Endodermal cell (in vitro differentiated cells): ENCODE data around the gene NCAM1. TPM values are rescaled to one million over a fixed set of nuclear protein-coding genes. Genes with fewer than 3 reads are reported as not detected.

Experiments used
- DNase-seq: peaks from one replicate; pipeline ENCODE4 v3.0.0-alpha.2; 2017
- H3K27ac ChIP-seq: 2 replicates; pipeline ENCODE4 v1.5.1; 2013; ENCODE audit warnings: mild to moderate bottlenecking, low read depth, low read length, moderate library complexity
- H3K27me3 ChIP-seq: 2 replicates; pipeline ENCODE4 v1.6.1; 2013; ENCODE audit warnings: mild to moderate bottlenecking, low read length, moderate library complexity; ENCODE audit not compliant: insufficient read depth, control insufficient read depth, poor library complexity, severe bottlenecking
- H3K36me3 ChIP-seq: 2 replicates; pipeline ENCODE4 v1.7.0; 2013; ENCODE audit warnings: mild to moderate bottlenecking, low read length, moderate library complexity; ENCODE audit not compliant: control insufficient read depth, insufficient read depth
- H3K4me1 ChIP-seq: one replicate; pipeline ENCODE4 v1.7.0; 2013; ENCODE audit warnings: low read length; ENCODE audit not compliant: control insufficient read depth, insufficient read depth
- H3K4me3 ChIP-seq: 2 replicates; pipeline ENCODE4 v1.5.1; 2013; ENCODE audit warnings: mild to moderate bottlenecking, low read length, moderate library complexity
- H3K9ac ChIP-seq: 2 replicates; pipeline ENCODE4 v1.6.1; 2013; ENCODE audit warnings: mild to moderate bottlenecking, low read length, moderate library complexity; ENCODE audit not compliant: poor library complexity, severe bottlenecking; ENCODE audit errors: extremely low read depth
- H3K9me3 ChIP-seq: 2 replicates; pipeline ENCODE4 v1.6.1; 2013; ENCODE audit warnings: mild to moderate bottlenecking, low read length, moderate library complexity; ENCODE audit not compliant: control insufficient read depth
- H3K27ac Mint-ChIP-seq: 2 replicates; pipeline ENCODE4 v1.8.0; 2020; ENCODE audit warnings: mixed read lengths
- H3K27me3 Mint-ChIP-seq: 2 replicates; pipeline ENCODE4 v1.8.0; 2021; ENCODE audit warnings: mild to moderate bottlenecking, mixed read lengths; ENCODE audit not compliant: insufficient read depth
- H3K36me3 Mint-ChIP-seq: 2 replicates; pipeline ENCODE4 v1.8.0; 2020; ENCODE audit warnings: low read depth, mixed read lengths
- H3K4me1 Mint-ChIP-seq: 2 replicates; pipeline ENCODE4 v1.8.0; 2020; ENCODE audit warnings: mixed read lengths
- H3K4me3 Mint-ChIP-seq: 2 replicates; pipeline ENCODE4 v1.8.0; 2020; ENCODE audit warnings: mild to moderate bottlenecking, moderate library complexity, mixed read lengths
- H3K9me3 Mint-ChIP-seq: 2 replicates; pipeline ENCODE4 v1.8.0; 2020; ENCODE audit warnings: mild to moderate bottlenecking, mixed read lengths
- CTCF ChIP-seq: fragments of 200-600 bp; sonication (generic); conservative IDR thresholded peaks from 2 replicates; pipeline ENCODE4 v1.5.0; 2021; ENCODE audit warnings: antibody characterized with exemption, mild to moderate bottlenecking
- WGBS, 2 experiments: methylation state at CpG; one replicate each; pipeline versions ENCODE4 v1.1.5 to v1.1.7; 2013; ENCODE audit warnings: missing lambda C conversion rate in 2 of 2, mixed read lengths in 1 of 2; ENCODE audit not compliant: insufficient coverage in 1 of 2, insufficient read length in 1 of 2; 5-methylcytosine and 5-hydroxymethylcytosine counted together
- total RNA-seq, 2 donors: library from RNA; stranded (reverse); fragmentation: NEBNext Ultra II Directional in 1 of 2; extraction: Animal tissue kit (Norgen Biotek cat#: 25700) in 1 of 2; gene quantifications; 2 replicates in 1 of 2; 3 replicates in 1 of 2; pipeline ENCODE4 v1.2.1, GENCODE V29; 2021

The NCAM1 gene
- total RNA-seq, 2 donors from 2014 or later = 1.6 to 2.9 TPM

GRCh38 chr11:113203141-113203753, 242.0 kb downstream of the NCAM1 start:
- Mint-ChIP-seq H3K27ac (no peak overlapping the region), H3K4me3 (no peak overlapping the region), H3K27me3 (peaks cover 5% of the 10 kb centered on the region), H3K9me3 (no peaks in the 10 kb centered on the region), H3K36me3 (no peaks in the 10 kb centered on the region), H3K4me1 (peaks cover 2% of the 10 kb centered on the region)
- WGBS, 2 experiments = 96 to 98% methylated on average over 13 to 17 of the region's 17 CpGs
- H3K27me3 ChIP-seq = no peaks in the 10 kb centered on the region
- TF ChIP-seq CTCF = no peak
- no peaks in the 10 kb centered on the region for H3K9me3 ChIP-seq
- DNase-seq = no peak
- H3K27ac ChIP-seq = no peak overlapping the region
- no peak overlapping the region for H3K9ac ChIP-seq
- H3K4me3 ChIP-seq = no peak overlapping the region
- no peaks in the 10 kb centered on the region for H3K36me3 ChIP-seq
- no peaks in the 10 kb centered on the region for H3K4me1 ChIP-seq

GRCh38 chr11:113204280-113204679, 243.1 kb downstream of the NCAM1 start:
- 94% methylated on average over 10 of the region's 10 CpGs; no CpG with 5 or more reads in 1 of the 2 experiments for WGBS, 2 experiments
- no peaks in the 10 kb centered on the region for H3K36me3 ChIP-seq
- no peak overlapping the region for H3K4me3 Mint-ChIP-seq
- no peak for TF ChIP-seq CTCF
- no peaks in the 10 kb centered on the region for H3K36me3 Mint-ChIP-seq
- no peaks in the 10 kb centered on the region for H3K4me1 Mint-ChIP-seq
- no peak overlapping the region for H3K27ac Mint-ChIP-seq
- no peaks in the 10 kb centered on the region for H3K9me3 ChIP-seq
- no peak overlapping the region for H3K27ac ChIP-seq
- no peak overlapping the region for H3K9ac ChIP-seq
- H3K27me3 ChIP-seq = no peaks in the 10 kb centered on the region
- H3K9me3 Mint-ChIP-seq = no peaks in the 10 kb centered on the region
- peaks cover 5% of the 10 kb centered on the region for H3K27me3 Mint-ChIP-seq
- no peak overlapping the region for H3K4me3 ChIP-seq
- DNase-seq = no peak
- no peaks in the 10 kb centered on the region for H3K4me1 ChIP-seq

GRCh38 chr11:113213549-113213948, 252.3 kb downstream of the NCAM1 start:
- H3K4me1 ChIP-seq = no peaks in the 10 kb centered on the region
- no peak for DNase-seq
- Mint-ChIP-seq H3K4me3 (no peak overlapping the region), H3K9me3 (peaks cover 8% of the 10 kb centered on the region), H3K36me3 (no peaks in the 10 kb centered on the region), H3K4me1 (no peaks in the 10 kb centered on the region), H3K27ac (no peak overlapping the region), H3K27me3 (peaks cover 8% of the 10 kb centered on the region)
- no peak overlapping the region for H3K27ac ChIP-seq
- no peak for TF ChIP-seq CTCF
- H3K4me3 ChIP-seq = no peak overlapping the region
- no peaks in the 10 kb centered on the region for H3K36me3 ChIP-seq
- WGBS, 2 experiments = 90 to 94% methylated on average over 2 of the region's 2 CpGs
- no peak overlapping the region for H3K9ac ChIP-seq
- H3K9me3 ChIP-seq = no peaks in the 10 kb centered on the region
- no peaks in the 10 kb centered on the region for H3K27me3 ChIP-seq
